HL-60 (cell line): ENCODE measurements around the gene STPG4.

Source experiments
- GABPA ChIP-seq: IDR thresholded peaks from 2 replicates; pipeline ENCODE4 v1.6.1; 2012; ENCODE audit warnings: low read depth
- POLR2AphosphoS5 ChIP-seq: IDR thresholded peaks from 2 replicates; pipeline ENCODE4 v1.6.1; 2012; ENCODE audit warnings: low read depth
- TF ChIP-seq, protein P1 (sequence below): IDR thresholded peaks from one replicate; pipeline ENCODE4 v1.5.1; 2011; ENCODE audit warnings: low read length, control low read depth, inconsistent platforms; ENCODE audit not compliant: insufficient read depth
- TF ChIP-seq, protein P2 (sequence below): IDR thresholded peaks from 2 replicates; pipeline ENCODE4 v1.6.1; 2012; ENCODE audit warnings: low read depth; ENCODE audit not compliant: insufficient replicate concordance

DNA sequence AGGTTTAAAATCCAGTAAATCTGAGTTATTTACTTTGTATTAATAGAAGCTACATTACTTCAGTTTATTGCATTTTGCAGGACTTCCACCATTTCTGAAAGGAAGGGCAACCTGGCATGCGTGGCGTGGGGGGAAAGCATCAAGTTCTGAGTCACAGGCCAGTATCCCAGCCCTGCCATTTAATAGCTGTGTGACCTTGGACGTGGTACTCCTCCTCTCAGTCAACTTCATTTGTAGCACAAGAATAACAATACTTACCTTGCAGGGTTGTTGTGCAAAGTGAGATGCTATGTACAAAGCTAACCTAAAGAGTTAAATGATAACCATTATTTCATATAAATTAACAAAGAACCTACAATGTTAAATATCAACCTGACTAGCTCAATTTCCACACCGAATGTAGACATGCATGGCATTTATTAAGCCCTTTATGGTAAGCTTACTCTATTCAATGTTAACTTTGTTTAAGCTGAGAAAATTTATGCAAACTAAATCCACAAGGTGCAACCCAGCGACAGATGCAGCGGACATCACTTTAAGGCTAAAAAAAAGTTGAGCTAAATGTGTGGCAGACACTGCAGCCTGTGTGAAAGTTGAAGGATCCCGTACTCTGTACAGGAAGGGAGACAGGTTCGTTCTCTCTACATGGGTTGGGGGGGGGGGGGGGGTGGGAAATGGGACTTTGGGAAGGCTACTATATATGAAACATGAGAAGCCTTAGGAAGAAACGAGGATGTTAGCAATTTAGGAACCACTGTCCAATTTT is 17.2 kb upstream of the STPG4 start:
- TF ChIP-seq, protein P1, sequence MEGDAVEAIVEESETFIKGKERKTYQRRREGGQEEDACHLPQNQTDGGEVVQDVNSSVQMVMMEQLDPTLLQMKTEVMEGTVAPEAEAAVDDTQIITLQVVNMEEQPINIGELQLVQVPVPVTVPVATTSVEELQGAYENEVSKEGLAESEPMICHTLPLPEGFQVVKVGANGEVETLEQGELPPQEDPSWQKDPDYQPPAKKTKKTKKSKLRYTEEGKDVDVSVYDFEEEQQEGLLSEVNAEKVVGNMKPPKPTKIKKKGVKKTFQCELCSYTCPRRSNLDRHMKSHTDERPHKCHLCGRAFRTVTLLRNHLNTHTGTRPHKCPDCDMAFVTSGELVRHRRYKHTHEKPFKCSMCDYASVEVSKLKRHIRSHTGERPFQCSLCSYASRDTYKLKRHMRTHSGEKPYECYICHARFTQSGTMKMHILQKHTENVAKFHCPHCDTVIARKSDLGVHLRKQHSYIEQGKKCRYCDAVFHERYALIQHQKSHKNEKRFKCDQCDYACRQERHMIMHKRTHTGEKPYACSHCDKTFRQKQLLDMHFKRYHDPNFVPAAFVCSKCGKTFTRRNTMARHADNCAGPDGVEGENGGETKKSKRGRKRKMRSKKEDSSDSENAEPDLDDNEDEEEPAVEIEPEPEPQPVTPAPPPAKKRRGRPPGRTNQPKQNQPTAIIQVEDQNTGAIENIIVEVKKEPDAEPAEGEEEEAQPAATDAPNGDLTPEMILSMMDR: no peak
- TF ChIP-seq POLR2AphosphoS5: no peak
- TF ChIP-seq, protein P2, sequence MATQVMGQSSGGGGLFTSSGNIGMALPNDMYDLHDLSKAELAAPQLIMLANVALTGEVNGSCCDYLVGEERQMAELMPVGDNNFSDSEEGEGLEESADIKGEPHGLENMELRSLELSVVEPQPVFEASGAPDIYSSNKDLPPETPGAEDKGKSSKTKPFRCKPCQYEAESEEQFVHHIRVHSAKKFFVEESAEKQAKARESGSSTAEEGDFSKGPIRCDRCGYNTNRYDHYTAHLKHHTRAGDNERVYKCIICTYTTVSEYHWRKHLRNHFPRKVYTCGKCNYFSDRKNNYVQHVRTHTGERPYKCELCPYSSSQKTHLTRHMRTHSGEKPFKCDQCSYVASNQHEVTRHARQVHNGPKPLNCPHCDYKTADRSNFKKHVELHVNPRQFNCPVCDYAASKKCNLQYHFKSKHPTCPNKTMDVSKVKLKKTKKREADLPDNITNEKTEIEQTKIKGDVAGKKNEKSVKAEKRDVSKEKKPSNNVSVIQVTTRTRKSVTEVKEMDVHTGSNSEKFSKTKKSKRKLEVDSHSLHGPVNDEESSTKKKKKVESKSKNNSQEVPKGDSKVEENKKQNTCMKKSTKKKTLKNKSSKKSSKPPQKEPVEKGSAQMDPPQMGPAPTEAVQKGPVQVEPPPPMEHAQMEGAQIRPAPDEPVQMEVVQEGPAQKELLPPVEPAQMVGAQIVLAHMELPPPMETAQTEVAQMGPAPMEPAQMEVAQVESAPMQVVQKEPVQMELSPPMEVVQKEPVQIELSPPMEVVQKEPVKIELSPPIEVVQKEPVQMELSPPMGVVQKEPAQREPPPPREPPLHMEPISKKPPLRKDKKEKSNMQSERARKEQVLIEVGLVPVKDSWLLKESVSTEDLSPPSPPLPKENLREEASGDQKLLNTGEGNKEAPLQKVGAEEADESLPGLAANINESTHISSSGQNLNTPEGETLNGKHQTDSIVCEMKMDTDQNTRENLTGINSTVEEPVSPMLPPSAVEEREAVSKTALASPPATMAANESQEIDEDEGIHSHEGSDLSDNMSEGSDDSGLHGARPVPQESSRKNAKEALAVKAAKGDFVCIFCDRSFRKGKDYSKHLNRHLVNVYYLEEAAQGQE: no peak
- TF ChIP-seq GABPA: no peak
